HFF-Myc (cell line): ENCODE measurements around the gene PTPN6.

Source experiments
- DNase-seq: peaks from one replicate; pipeline ENCODE4 v3.0.0-alpha.2; 2011; ENCODE audit warnings: low read depth; ENCODE audit errors: extremely low read depth
- H3K4me3 ChIP-seq: replicated peaks from 2 replicates; pipeline ENCODE4 v1.5.1; 2011; ENCODE audit warnings: low read depth, mild to moderate bottlenecking, control low read depth, low read length
- CTCF ChIP-seq: IDR thresholded peaks from 2 replicates; pipeline ENCODE4 v1.5.1; 2012; ENCODE audit warnings: mild to moderate bottlenecking, low read depth, low read length, control low read depth; ENCODE audit errors: missing control alignments

The PTPN6 gene

GRCh38 chr12:6947615-6948014, 3.5 kb upstream of the PTPN6 start:
- DNase-seq = no peak
- H3K4me3 ChIP-seq = no peak overlapping the region
- no peak for TF ChIP-seq CTCF

- TF ChIP-seq CTCF = no peak
- no peak overlapping the region for H3K4me3 ChIP-seq
- no peak for DNase-seq
Measured at GRCh38 chr12:6948873-6949594, 2.1 kb upstream of the PTPN6 start.

- no peak for TF ChIP-seq CTCF
Measured at GRCh38 chr12:6950401-6950801, 755 bp upstream of the PTPN6 start.

GRCh38 chr12:6951551-6952120, 480 bp downstream of the PTPN6 start:
- H3K4me3 ChIP-seq = no peak overlapping the region
- no peak for DNase-seq
- no peak for TF ChIP-seq CTCF

More at GRCh38 chr12:6950401-6950801, 755 bp upstream of the PTPN6 start:
- H3K4me3 ChIP-seq = no peak overlapping the region
- no peak for DNase-seq

- no peak for DNase-seq
- no peak for TF ChIP-seq CTCF
- H3K4me3 ChIP-seq = no peak overlapping the region
Measured at GRCh38 chr12:6952121-6952862, 1.1 kb downstream of the PTPN6 start.

- DNase-seq = no peak
Measured at GRCh38 chr12:6952863-6953441, 1.8 kb downstream of the PTPN6 start.

More at GRCh38 chr12:6952863-6953441, 1.8 kb downstream of the PTPN6 start:
- no peak overlapping the region for H3K4me3 ChIP-seq
- no peak for TF ChIP-seq CTCF
